Measurements from ENCODE around the gene STK39.

STK39 gene

GRCh38 chr2:168064011-168064998, 183.1 kb downstream of the STK39 start:
- H3K4me1 Mint-ChIP-seq (ENCODE audit: low read depth): peaks cover 2% of the 10 kb centered on the region
- DNase-seq (ENCODE audit: low spot score): no peak
- H3K27me3 Mint-ChIP-seq (ENCODE audit: low read depth): no peaks in the 10 kb centered on the region
- H3K36me3 Mint-ChIP-seq (ENCODE audit: low read depth): peaks cover 37% of the 10 kb centered on the region
- no peak overlapping the region for H3K4me3 Mint-ChIP-seq
- H3K27ac Mint-ChIP-seq: no peak overlapping the region
- no peaks in the 10 kb centered on the region for H3K9me3 Mint-ChIP-seq

GRCh38 chr2:168062936-168063335, 184.5 kb downstream of the STK39 start:
- Mint-ChIP-seq H3K27ac (no peak overlapping the region), H3K27me3 (ENCODE audit: low read depth) (no peaks in the 10 kb centered on the region), H3K36me3 (ENCODE audit: low read depth) (peaks cover 37% of the 10 kb centered on the region), H3K9me3 (no peaks in the 10 kb centered on the region), H3K4me3 (no peak overlapping the region), H3K4me1 (ENCODE audit: low read depth) (peaks cover 2% of the 10 kb centered on the region)
- DNase-seq (ENCODE audit: low spot score): no peak

- no peak overlapping the region for H3K27ac Mint-ChIP-seq
- no peak overlapping the region for H3K4me3 Mint-ChIP-seq
- peaks cover 37% of the 10 kb centered on the region for H3K36me3 Mint-ChIP-seq (ENCODE audit: low read depth)
- H3K4me1 Mint-ChIP-seq (ENCODE audit: low read depth): peaks cover 2% of the 10 kb centered on the region
- H3K9me3 Mint-ChIP-seq: no peaks in the 10 kb centered on the region
- DNase-seq (ENCODE audit: low spot score): no peak
- no peaks in the 10 kb centered on the region for H3K27me3 Mint-ChIP-seq (ENCODE audit: low read depth)
Measured at GRCh38 chr2:168062054-168062453, 185.3 kb downstream of the STK39 start.

GRCh38 chr2:168060986-168061750, 186.2 kb downstream of the STK39 start:
- peaks cover 3% of the 10 kb centered on the region for H3K4me1 Mint-ChIP-seq (ENCODE audit: low read depth)
- H3K36me3 Mint-ChIP-seq (ENCODE audit: low read depth): peaks cover 35% of the 10 kb centered on the region
- H3K27me3 Mint-ChIP-seq (ENCODE audit: low read depth): no peaks in the 10 kb centered on the region
- no peaks in the 10 kb centered on the region for H3K9me3 Mint-ChIP-seq
- no peak overlapping the region for H3K4me3 Mint-ChIP-seq
- H3K27ac Mint-ChIP-seq: no peak overlapping the region
- DNase-seq (ENCODE audit: low spot score): no peak

- H3K4me1 Mint-ChIP-seq (ENCODE audit: low read depth): peaks cover 8% of the 10 kb centered on the region
- H3K4me3 Mint-ChIP-seq: no peak overlapping the region
- H3K27me3 Mint-ChIP-seq (ENCODE audit: low read depth): no peaks in the 10 kb centered on the region
Measured at GRCh38 chr2:168059758-168060157, 187.6 kb downstream of the STK39 start.

GRCh38 chr2:168058675-168059074, 188.7 kb downstream of the STK39 start:
- no peak for DNase-seq (ENCODE audit: low spot score)
- no peak overlapping the region for H3K4me3 Mint-ChIP-seq
- H3K27me3 Mint-ChIP-seq (ENCODE audit: low read depth): no peaks in the 10 kb centered on the region
- H3K9me3 Mint-ChIP-seq: no peaks in the 10 kb centered on the region
- H3K36me3 Mint-ChIP-seq (ENCODE audit: low read depth): peaks cover 26% of the 10 kb centered on the region
- peaks cover 11% of the 10 kb centered on the region for H3K4me1 Mint-ChIP-seq (ENCODE audit: low read depth)
- H3K27ac Mint-ChIP-seq: no peak overlapping the region

More at GRCh38 chr2:168059758-168060157, 187.6 kb downstream of the STK39 start:
- H3K36me3 Mint-ChIP-seq (ENCODE audit: low read depth): peaks cover 28% of the 10 kb centered on the region
- no peaks in the 10 kb centered on the region for H3K9me3 Mint-ChIP-seq
- no peak for DNase-seq (ENCODE audit: low spot score)
- H3K27ac Mint-ChIP-seq: no peak overlapping the region

- no peak overlapping the region for H3K4me3 Mint-ChIP-seq
- no peak for DNase-seq (ENCODE audit: low spot score)
- H3K4me1 Mint-ChIP-seq (ENCODE audit: low read depth): peaks cover 9% of the 10 kb centered on the region
- H3K9me3 Mint-ChIP-seq: no peaks in the 10 kb centered on the region
- peaks cover 14% of the 10 kb centered on the region for H3K36me3 Mint-ChIP-seq (ENCODE audit: low read depth)
- no peak overlapping the region for H3K27ac Mint-ChIP-seq
- no peaks in the 10 kb centered on the region for H3K27me3 Mint-ChIP-seq (ENCODE audit: low read depth)
Measured at GRCh38 chr2:168056242-168056787, 191.1 kb downstream of the STK39 start.

- Mint-ChIP-seq H3K27ac (peak overlapping the region; percentile 49), H3K9me3 (no peaks in the 10 kb centered on the region), H3K36me3 (ENCODE audit: low read depth) (peaks cover 7% of the 10 kb centered on the region), H3K4me1 (ENCODE audit: low read depth) (peaks cover 9% of the 10 kb centered on the region), H3K27me3 (ENCODE audit: low read depth) (no peaks in the 10 kb centered on the region), H3K4me3 (no peak overlapping the region)
- no peak for DNase-seq (ENCODE audit: low spot score)
Measured at GRCh38 chr2:168054657-168055056, 192.7 kb downstream of the STK39 start.

- Mint-ChIP-seq H3K4me1 (ENCODE audit: low read depth) (peaks cover 9% of the 10 kb centered on the region), H3K9me3 (no peaks in the 10 kb centered on the region), H3K36me3 (ENCODE audit: low read depth) (peaks cover 8% of the 10 kb centered on the region), H3K4me3 (no peak overlapping the region), H3K27me3 (ENCODE audit: low read depth) (no peaks in the 10 kb centered on the region), H3K27ac (no peak overlapping the region)
- no peak for DNase-seq (ENCODE audit: low spot score)
Measured at GRCh38 chr2:168053676-168054075, 193.7 kb downstream of the STK39 start.

- no peaks in the 10 kb centered on the region for H3K27me3 Mint-ChIP-seq (ENCODE audit: low read depth)
- no peak for DNase-seq (ENCODE audit: low spot score)
- H3K9me3 Mint-ChIP-seq: no peaks in the 10 kb centered on the region
- peaks cover 9% of the 10 kb centered on the region for H3K4me1 Mint-ChIP-seq (ENCODE audit: low read depth)
- H3K27ac Mint-ChIP-seq: no peak overlapping the region
- no peak overlapping the region for H3K4me3 Mint-ChIP-seq
- peaks cover 10% of the 10 kb centered on the region for H3K36me3 Mint-ChIP-seq (ENCODE audit: low read depth)
Measured at GRCh38 chr2:168052773-168053172, 194.6 kb downstream of the STK39 start.

GRCh38 chr2:168050377-168050776, 197.0 kb downstream of the STK39 start:
- H3K36me3 Mint-ChIP-seq (ENCODE audit: low read depth): peaks cover 14% of the 10 kb centered on the region
- no peak overlapping the region for H3K27ac Mint-ChIP-seq
- H3K27me3 Mint-ChIP-seq (ENCODE audit: low read depth): no peaks in the 10 kb centered on the region
- no peaks in the 10 kb centered on the region for H3K9me3 Mint-ChIP-seq
- H3K4me3 Mint-ChIP-seq: no peak overlapping the region
- H3K4me1 Mint-ChIP-seq (ENCODE audit: low read depth): peaks cover 6% of the 10 kb centered on the region
- no peak for DNase-seq (ENCODE audit: low spot score)

GRCh38 chr2:168049609-168050008, 197.8 kb downstream of the STK39 start:
- H3K4me1 Mint-ChIP-seq (ENCODE audit: low read depth): peaks cover 8% of the 10 kb centered on the region
- no peak overlapping the region for H3K4me3 Mint-ChIP-seq
- no peak overlapping the region for H3K27ac Mint-ChIP-seq
- peaks cover 12% of the 10 kb centered on the region for H3K36me3 Mint-ChIP-seq (ENCODE audit: low read depth)
- no peaks in the 10 kb centered on the region for H3K27me3 Mint-ChIP-seq (ENCODE audit: low read depth)
- no peaks in the 10 kb centered on the region for H3K9me3 Mint-ChIP-seq
- DNase-seq (ENCODE audit: low spot score): no peak

- Mint-ChIP-seq H3K27ac (no peak overlapping the region), H3K36me3 (ENCODE audit: low read depth) (peaks cover 15% of the 10 kb centered on the region), H3K4me3 (no peak overlapping the region), H3K27me3 (ENCODE audit: low read depth) (no peaks in the 10 kb centered on the region), H3K9me3 (no peaks in the 10 kb centered on the region), H3K4me1 (ENCODE audit: low read depth) (peaks cover 24% of the 10 kb centered on the region)
- DNase-seq (ENCODE audit: low spot score): no peak
Measured at GRCh38 chr2:168047091-168047690, 200.2 kb downstream of the STK39 start.
